Immature natural killer cell (primary cell): Measurements from ENCODE around the gene LBHD1. TPM values are rescaled to one million over a fixed set of nuclear protein-coding genes. Genes with fewer than 3 reads are reported as not detected.

Source experiments
- DNase-seq, 3 donors: peaks; one replicate each; pipeline ENCODE4 v3.0.0; 2022; ENCODE audit warnings: mixed read lengths in 1 of 3
- H3K27ac Mint-ChIP-seq, 6 donors: one replicate each; pipeline ENCODE4 v1.8.0; 2020; ENCODE audit warnings: mixed read lengths in 6 of 6, mild to moderate bottlenecking in 5 of 6, inconsistent platforms in 4 of 6, moderate library complexity in 3 of 6
- H3K27me3 Mint-ChIP-seq, 3 donors: one replicate each; pipeline ENCODE4 v1.8.0; 2020 to 2021; ENCODE audit warnings: low read depth in 3 of 3, mild to moderate bottlenecking in 3 of 3, mixed read lengths in 3 of 3, moderate library complexity in 3 of 3, inconsistent platforms in 1 of 3
- H3K36me3 Mint-ChIP-seq, 3 donors: one replicate each; pipeline ENCODE4 v1.8.0; 2020; ENCODE audit warnings: mixed read lengths in 3 of 3, inconsistent platforms in 2 of 3, mild to moderate bottlenecking in 2 of 3
- H3K4me1 Mint-ChIP-seq, 2 donors: one replicate each; pipeline ENCODE4 v1.8.0; 2020; ENCODE audit warnings: inconsistent platforms in 2 of 2, mild to moderate bottlenecking in 2 of 2, mixed read lengths in 2 of 2, moderate library complexity in 1 of 2
- H3K4me3 Mint-ChIP-seq, 5 donors: one replicate each; pipeline ENCODE4 v1.8.0; 2020; ENCODE audit warnings: mild to moderate bottlenecking in 5 of 5, mixed read lengths in 5 of 5, inconsistent platforms in 3 of 5, moderate library complexity in 3 of 5
- H3K9me3 Mint-ChIP-seq, 6 donors: one replicate each; pipeline ENCODE4 v1.8.0; 2020; ENCODE audit warnings: mild to moderate bottlenecking in 6 of 6, mixed read lengths in 6 of 6, inconsistent platforms in 4 of 6, moderate library complexity in 3 of 6
- polyA plus RNA-seq, 3 donors: library from polyadenylated mRNA; unstranded; fragments of 300-500 nt; fragmentation: Illumina TruSeq; gene quantifications; one replicate each; pipeline ENCODE4 v1.2.3, GENCODE V29; 2021

Gene LBHD1
- polyA plus RNA-seq = 10 to 100 TPM in 1 of 3 donors, 1 to 10 TPM in 2; 6.3 to 11.4 (median 6.5) TPM

- Mint-ChIP-seq H3K4me3 (peak within 1 kb of the TSS; percentile 97 to 100 (median 100)), H3K4me1 (peaks cover 43 to 51% of the 10 kb centered on the region in 2 donors)
These were observed at the start of gene LBHD1, which contains the start of gene UQCC3 for GRCh38 chr11:62671608-62672389. LBHD1 (minus strand) TSS chr11:62672267; CDS start chr11:62670031, 2,236 bp downstream. UQCC3 (plus strand) TSS chr11:62671673; CDS start chr11:62671746, 73 bp downstream.

GRCh38 chr11:62719302-62719978 is 47.4 kb upstream of the LBHD1 start:
- Mint-ChIP-seq H3K27me3 (no peaks in the 10 kb centered on the region), H3K4me3 (no peak overlapping the region), H3K9me3 (no peaks in the 10 kb centered on the region), H3K27ac (peak overlapping the region in 2 of 6 donors; percentile 40), H3K36me3 (peaks cover 40 to 79% (median 65%) of the 10 kb centered on the region in 3 donors), H3K4me1 (peaks cover 27 to 40% of the 10 kb centered on the region in 2 donors)
- DNase-seq = no peak

More at GRCh38 chr11:62671608-62672389, at the start of gene LBHD1, which contains the start of gene UQCC3:
- DNase-seq = peak; percentile 70 to 86 (median 83)
- H3K36me3 Mint-ChIP-seq = peaks cover 4 to 7% (median 4%) of the 10 kb centered on the region in 3 donors
- H3K27ac Mint-ChIP-seq = peak within 1 kb of the TSS; percentile 92 to 98 (median 96)
- H3K27me3 Mint-ChIP-seq = peaks cover 3 to 12% (median 11%) of the 10 kb centered on the region in 3 donors
- no peaks in the 10 kb centered on the region for H3K9me3 Mint-ChIP-seq

- no peak for DNase-seq
- H3K27me3 Mint-ChIP-seq = no peaks in the 10 kb centered on the region
- H3K36me3 Mint-ChIP-seq = peaks cover 37 to 59% (median 49%) of the 10 kb centered on the region in 3 donors
- no peak overlapping the region for H3K27ac Mint-ChIP-seq
- no peak overlapping the region for H3K4me3 Mint-ChIP-seq
- peaks cover 13 to 35% of the 10 kb centered on the region in 2 donors for H3K4me1 Mint-ChIP-seq
- H3K9me3 Mint-ChIP-seq = no peaks in the 10 kb centered on the region
These were observed 44.7 kb upstream of the LBHD1 start for GRCh38 chr11:62716816-62717215.

- Mint-ChIP-seq H3K27me3 (no peaks in the 10 kb centered on the region), H3K9me3 (no peaks in the 10 kb centered on the region), H3K36me3 (peaks cover 31 to 53% (median 43%) of the 10 kb centered on the region in 3 donors), H3K4me3 (no peak overlapping the region), H3K4me1 (peaks cover 13 to 35% of the 10 kb centered on the region in 2 donors), H3K27ac (peak overlapping the region in 2 of 6 donors; percentile 12 to 23)
- no peak for DNase-seq
These were observed 44.1 kb upstream of the LBHD1 start for GRCh38 chr11:62716206-62716605.

- H3K27ac Mint-ChIP-seq = peak overlapping the region in 5 of 6 donors; percentile 8 to 59 (median 23)
- no peak for DNase-seq
- H3K36me3 Mint-ChIP-seq = peaks cover 26 to 48% (median 38%) of the 10 kb centered on the region in 3 donors
- no peaks in the 10 kb centered on the region for H3K27me3 Mint-ChIP-seq
- peaks cover 14 to 38% of the 10 kb centered on the region in 2 donors for H3K4me1 Mint-ChIP-seq
- H3K4me3 Mint-ChIP-seq = no peak overlapping the region
- H3K9me3 Mint-ChIP-seq = no peaks in the 10 kb centered on the region
These were observed 43.4 kb upstream of the LBHD1 start for GRCh38 chr11:62715150-62716130.

GRCh38 chr11:62713343-62713742 is 41.3 kb upstream of the LBHD1 start:
- Mint-ChIP-seq H3K27ac (peak overlapping the region; percentile 28 to 90 (median 71)), H3K9me3 (no peaks in the 10 kb centered on the region), H3K27me3 (peaks cover 2 to 6% (median 4%) of the 10 kb centered on the region in 3 donors), H3K36me3 (peaks cover 15 to 39% (median 29%) of the 10 kb centered on the region in 3 donors), H3K4me3 (no peak overlapping the region), H3K4me1 (peaks cover 30 to 52% of the 10 kb centered on the region in 2 donors)
- no peak for DNase-seq

GRCh38 chr11:62712861-62713260 is 40.8 kb upstream of the LBHD1 start:
- peaks cover 30 to 53% of the 10 kb centered on the region in 2 donors for H3K4me1 Mint-ChIP-seq
- H3K36me3 Mint-ChIP-seq = peaks cover 11 to 34% (median 25%) of the 10 kb centered on the region in 3 donors

GRCh38 chr11:62712276-62712812 is 40.3 kb upstream of the LBHD1 start:
- H3K4me1 Mint-ChIP-seq = peaks cover 33 to 53% of the 10 kb centered on the region in 2 donors
- H3K27ac Mint-ChIP-seq = peak overlapping the region; percentile 26 to 90 (median 74)
- peaks cover 10 to 32% (median 23%) of the 10 kb centered on the region in 3 donors for H3K36me3 Mint-ChIP-seq
- H3K4me3 Mint-ChIP-seq = peak overlapping the region in 1 of 5 donors; percentile 15
- H3K9me3 Mint-ChIP-seq = no peaks in the 10 kb centered on the region
- peaks cover 2 to 6% (median 4%) of the 10 kb centered on the region in 3 donors for H3K27me3 Mint-ChIP-seq
- no peak for DNase-seq

More at GRCh38 chr11:62712861-62713260, 40.8 kb upstream of the LBHD1 start:
- peak overlapping the region; percentile 18 to 90 (median 71) for H3K27ac Mint-ChIP-seq
- H3K4me3 Mint-ChIP-seq = peak overlapping the region in 2 of 5 donors; percentile 13
- H3K9me3 Mint-ChIP-seq = no peaks in the 10 kb centered on the region
- no peak for DNase-seq
- H3K27me3 Mint-ChIP-seq = peaks cover 2 to 6% (median 4%) of the 10 kb centered on the region in 3 donors

GRCh38 chr11:62710001-62710345 is 37.9 kb upstream of the LBHD1 start:
- no peak for DNase-seq
- peaks cover 2 to 11% (median 8%) of the 10 kb centered on the region in 3 donors for H3K27me3 Mint-ChIP-seq
- H3K4me1 Mint-ChIP-seq = peaks cover 49 to 68% of the 10 kb centered on the region in 2 donors
- peak overlapping the region; percentile 94 to 98 (median 97) for H3K27ac Mint-ChIP-seq
- peak overlapping the region; percentile 91 to 96 (median 93) for H3K4me3 Mint-ChIP-seq
- H3K36me3 Mint-ChIP-seq = peaks cover 4 to 11% (median 5%) of the 10 kb centered on the region in 3 donors
- no peaks in the 10 kb centered on the region for H3K9me3 Mint-ChIP-seq

- peak; percentile 95 to 96 (median 96) for DNase-seq
- Mint-ChIP-seq H3K9me3 (no peaks in the 10 kb centered on the region), H3K36me3 (peaks cover 4 to 7% (median 5%) of the 10 kb centered on the region in 3 donors), H3K4me1 (peaks cover 49 to 69% of the 10 kb centered on the region in 2 donors), H3K27me3 (peaks cover 2 to 11% (median 8%) of the 10 kb centered on the region in 3 donors), H3K4me3 (peak overlapping the region; percentile 91 to 96 (median 93)), H3K27ac (peak overlapping the region; percentile 94 to 98 (median 97))
These were observed 37.4 kb upstream of the LBHD1 start for GRCh38 chr11:62709247-62710000.

- Mint-ChIP-seq H3K4me1 (peaks cover 49 to 69% of the 10 kb centered on the region in 2 donors), H3K9me3 (no peaks in the 10 kb centered on the region), H3K27ac (peak overlapping the region; percentile 94 to 98 (median 97)), H3K36me3 (peaks cover 4 to 7% (median 5%) of the 10 kb centered on the region in 3 donors), H3K4me3 (peak overlapping the region; percentile 91 to 96 (median 93)), H3K27me3 (peaks cover 2 to 11% (median 8%) of the 10 kb centered on the region in 3 donors)
- no peak for DNase-seq
These were observed 36.7 kb upstream of the LBHD1 start for GRCh38 chr11:62708793-62709192.

- H3K9me3 Mint-ChIP-seq = no peaks in the 10 kb centered on the region
- peak overlapping the region; percentile 94 to 98 (median 97) for H3K27ac Mint-ChIP-seq
- DNase-seq = no peak
- peaks cover 2 to 11% (median 8%) of the 10 kb centered on the region in 3 donors for H3K27me3 Mint-ChIP-seq
- H3K4me3 Mint-ChIP-seq = peak overlapping the region; percentile 91 to 96 (median 93)
- peaks cover 48 to 66% of the 10 kb centered on the region in 2 donors for H3K4me1 Mint-ChIP-seq
- H3K36me3 Mint-ChIP-seq = peaks cover 1 to 5% (median 5%) of the 10 kb centered on the region in 3 donors
These were observed 36.3 kb upstream of the LBHD1 start for GRCh38 chr11:62708392-62708791.
